Body of pancreas (tissue), 4 donors: ENCODE results near the gene UGT1A4. TPM values are rescaled to one million over a fixed set of nuclear protein-coding genes. Genes with fewer than 3 reads are reported as not detected.

Experiments
- ATAC-seq: fragments of 150-250 bp; one replicate; pipeline ENCODE4 v1.9.1; 2016
- DNase-seq, 4 donors: peaks; one replicate each; pipeline ENCODE4 v3.0.0-alpha.2; 2019
- H3K27ac ChIP-seq, 4 donors: fragments of 200-600 bp; sonication (generic); 1 replicate in 3 of 4; 2 replicates in 1 of 4; pipeline versions ENCODE4 v1.5.1 to v1.6.1; 2016 to 2019; ENCODE audit warnings: mild to moderate bottlenecking in 1 of 4, mixed read lengths in 1 of 4, moderate library complexity in 1 of 4
- H3K27me3 ChIP-seq, 2 donors: fragments of 200-600 bp; sonication (generic); one replicate each; pipeline ENCODE4 v1.6.0; 2016; ENCODE audit warnings: mild to moderate bottlenecking in 1 of 2
- H3K36me3 ChIP-seq, 2 donors: fragments of 200-600 bp; sonication (generic); replicated peaks in 1 of 2; 2 replicates each; pipeline ENCODE4 v1.5.1; 2016; ENCODE audit warnings: low read depth in 2 of 2; ENCODE audit not compliant: insufficient read depth in 1 of 2
- H3K4me1 ChIP-seq: fragments of 200-600 bp; sonication (generic); one replicate; pipeline ENCODE4 v1.6.0; 2016
- H3K4me3 ChIP-seq, 2 donors: fragments of 200-600 bp; sonication (generic); 1 replicate in 1 of 2; 2 replicates in 1 of 2; pipeline ENCODE4 v1.5.1; 2016 to 2019
- H3K9me3 ChIP-seq, 3 donors: fragments of 200-600 bp; sonication (generic); 1 replicate in 2 of 3; 2 replicates in 1 of 3; pipeline ENCODE4 v1.5.1; 2016
- POLR2A ChIP-seq, 3 donors: fragments of 450-650 bp; IDR thresholded peaks; one replicate each; pipeline ENCODE4 v1.6.1; 2016; ENCODE audit warnings: antibody characterized with exemption in 3 of 3, mild to moderate bottlenecking in 2 of 3
- WGBS, 2 donors: methylation state at CpG; one replicate each; pipeline ENCODE4 v1.1.5; 2017; 5-methylcytosine and 5-hydroxymethylcytosine counted together
- intact Hi-C: fragments of 100-400 bp; cut with DNase I; formaldehyde crosslinking; loops from one replicate; pipeline ENCODE4 v1.15.1; 2023
- total RNA-seq, 2 donors: library from RNA; depleted of rRNA; stranded (reverse); fragments of >200 nt; gene quantifications; one replicate each; pipeline ENCODE4 v1.1.0, GENCODE V29; 2016
- TF ChIP-seq, protein P1 (sequence below), 7 experiments: fragments of 450-650 bp in 4 of 7; fragments of 200-600 bp in 3 of 7; sonication (generic) in 3 of 7; IDR thresholded peaks; one replicate each; pipeline ENCODE4 v1.5.1; 2016 to 2019; ENCODE audit warnings: antibody characterized with exemption in 7 of 7

The UGT1A4 gene
- total RNA-seq, 2 donors from 2014 or later, result 3.3 TPM; not detected in 1

DNA sequence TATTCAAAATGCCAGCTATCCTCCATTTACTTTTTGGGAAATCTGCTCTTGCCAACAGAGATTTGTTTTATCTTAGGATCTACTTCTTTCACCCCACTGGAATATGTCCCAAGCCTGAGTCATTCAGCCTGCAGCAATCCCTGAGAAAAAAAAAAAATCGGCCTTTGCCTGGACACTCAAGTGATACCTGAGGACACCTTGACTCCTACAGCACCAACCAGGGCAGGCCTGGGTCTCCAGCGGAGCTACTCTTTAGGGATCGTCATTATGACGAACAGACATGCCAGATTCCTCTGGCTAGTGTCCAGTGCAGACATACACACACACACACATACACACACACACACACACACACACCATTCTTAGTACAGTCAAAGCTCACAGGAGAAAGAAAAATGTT, 28.1 kb upstream of the UGT1A4 start:
- Histone ChIP-seq H3K4me3 (no peak overlapping the region), H3K36me3 (no peaks in the 10 kb centered on the region), H3K27me3 (no peaks in the 10 kb centered on the region), H3K27ac (no peak overlapping the region), H3K9me3 (no peaks in the 10 kb centered on the region), H3K4me1 (peaks cover 17% of the 10 kb centered on the region)
- WGBS, 2 donors, result 56 to 78% methylated on average over 4 of the region's 4 CpGs
- no peak for TF ChIP-seq POLR2A (IDR thresholded peaks at IDR 0.05)
- TF ChIP-seq, protein P1, sequence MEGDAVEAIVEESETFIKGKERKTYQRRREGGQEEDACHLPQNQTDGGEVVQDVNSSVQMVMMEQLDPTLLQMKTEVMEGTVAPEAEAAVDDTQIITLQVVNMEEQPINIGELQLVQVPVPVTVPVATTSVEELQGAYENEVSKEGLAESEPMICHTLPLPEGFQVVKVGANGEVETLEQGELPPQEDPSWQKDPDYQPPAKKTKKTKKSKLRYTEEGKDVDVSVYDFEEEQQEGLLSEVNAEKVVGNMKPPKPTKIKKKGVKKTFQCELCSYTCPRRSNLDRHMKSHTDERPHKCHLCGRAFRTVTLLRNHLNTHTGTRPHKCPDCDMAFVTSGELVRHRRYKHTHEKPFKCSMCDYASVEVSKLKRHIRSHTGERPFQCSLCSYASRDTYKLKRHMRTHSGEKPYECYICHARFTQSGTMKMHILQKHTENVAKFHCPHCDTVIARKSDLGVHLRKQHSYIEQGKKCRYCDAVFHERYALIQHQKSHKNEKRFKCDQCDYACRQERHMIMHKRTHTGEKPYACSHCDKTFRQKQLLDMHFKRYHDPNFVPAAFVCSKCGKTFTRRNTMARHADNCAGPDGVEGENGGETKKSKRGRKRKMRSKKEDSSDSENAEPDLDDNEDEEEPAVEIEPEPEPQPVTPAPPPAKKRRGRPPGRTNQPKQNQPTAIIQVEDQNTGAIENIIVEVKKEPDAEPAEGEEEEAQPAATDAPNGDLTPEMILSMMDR (IDR thresholded peaks at IDR 0.05), result no peak
- ATAC-seq, result no peak
- intact Hi-C loops, result no loop called here
- no peak for DNase-seq

DNA sequence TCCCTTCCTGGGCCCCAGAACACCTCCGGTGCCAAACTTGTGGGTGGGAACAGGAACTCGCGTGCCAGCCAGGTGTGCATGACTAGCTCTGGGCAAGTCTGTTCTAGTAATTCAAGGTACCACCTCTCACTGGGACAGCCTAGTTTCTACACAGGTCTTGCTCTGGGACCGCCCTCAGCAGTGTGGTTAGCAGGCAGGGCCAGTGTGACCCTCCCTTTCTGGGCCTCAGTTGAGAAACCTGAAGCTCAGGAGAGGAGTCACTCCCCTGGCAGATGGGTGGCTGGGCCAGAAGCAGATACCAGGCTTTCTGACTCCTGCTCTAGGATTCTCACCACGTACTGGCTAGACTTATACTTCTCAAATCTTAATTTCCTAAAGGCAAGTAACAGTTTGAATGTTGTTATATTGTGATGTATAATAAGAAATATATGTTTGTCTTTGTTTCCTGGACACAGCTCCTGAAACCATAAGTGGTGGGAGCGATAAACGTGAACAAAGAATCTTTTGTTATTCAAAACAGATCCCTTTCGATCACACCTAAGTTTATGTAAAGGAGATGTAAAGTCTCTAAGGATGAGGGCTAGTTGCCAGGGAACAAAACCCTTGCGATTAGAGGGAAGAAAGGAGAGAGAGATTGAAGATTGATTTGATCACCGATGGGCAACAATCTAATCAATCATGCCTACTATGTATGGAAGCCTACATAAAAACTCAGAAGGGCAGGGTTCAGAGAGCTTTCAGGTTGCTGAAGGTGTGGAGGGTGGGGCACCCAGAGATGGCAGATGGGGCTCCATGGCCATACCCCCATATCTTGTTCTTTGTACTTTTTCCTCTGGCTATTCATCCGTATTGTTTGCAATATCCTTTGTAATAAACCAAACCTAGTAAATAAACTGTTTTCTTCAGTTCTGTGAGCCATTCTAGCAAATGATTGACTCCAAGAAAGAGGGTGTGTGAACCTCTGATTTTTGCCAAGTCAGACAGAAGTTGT, 26.8 kb upstream of the UGT1A4 start:
- H3K27ac ChIP-seq, result no peak overlapping the region
- H3K36me3 ChIP-seq, result no peaks in the 10 kb centered on the region
- H3K4me1 ChIP-seq, result peaks cover 17% of the 10 kb centered on the region
- no peaks in the 10 kb centered on the region for H3K27me3 ChIP-seq
- H3K9me3 ChIP-seq, result no peaks in the 10 kb centered on the region
- ATAC-seq (no peak), DNase-seq (no peak)
- 83 to 94% methylated on average over 9 to 11 of the region's 11 CpGs for WGBS, 2 donors
- H3K4me3 ChIP-seq, result no peak overlapping the region
- intact Hi-C loops, result no loop called here
- TF ChIP-seq, protein P1 (IDR thresholded peaks at IDR 0.05), result no peak
- no peak for TF ChIP-seq POLR2A (IDR thresholded peaks at IDR 0.05)

DNA sequence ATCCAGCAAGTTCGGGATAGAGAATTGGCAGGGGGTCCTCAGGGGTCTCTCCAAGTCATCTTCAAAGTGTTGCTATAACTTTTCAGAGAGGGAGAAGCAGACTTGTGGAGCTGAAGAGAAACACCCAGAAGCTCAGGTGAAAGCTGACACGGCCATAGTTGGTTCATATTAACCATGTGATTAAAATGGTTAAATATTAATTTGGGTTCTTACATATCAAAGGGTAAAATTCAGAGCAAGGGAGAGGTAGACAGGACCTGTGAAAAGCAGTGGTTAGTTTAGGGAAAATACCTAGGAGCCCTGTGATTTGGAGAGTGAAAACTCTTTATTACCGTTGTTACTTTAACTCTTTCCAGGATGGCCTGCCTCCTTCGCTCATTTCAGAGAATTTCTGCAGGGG, 25.9 kb upstream of the UGT1A4 start, which contains the start of gene UGT1A6:
UGT1A6 (plus strand) TSS at position 243 of the 400 bp plus-strand sequence; CDS start at position 358, 115 bp downstream.
- H3K27ac ChIP-seq, result no peak within 1 kb of the TSS
- intact Hi-C loops, result no loop called here
- H3K4me3 ChIP-seq, result no peak within 1 kb of the TSS
- H3K9me3 ChIP-seq, result no peaks in the 10 kb centered on the region
- TF ChIP-seq, protein P1 (IDR thresholded peaks at IDR 0.05), result no peak
- no peak for TF ChIP-seq POLR2A (IDR thresholded peaks at IDR 0.05)
- DNase-seq (peak in 1 of 4 donors; percentile 41), ATAC-seq (peak; percentile 86)
- peaks cover 17% of the 10 kb centered on the region for H3K4me1 ChIP-seq
- H3K27me3 ChIP-seq, result no peaks in the 10 kb centered on the region
- no peaks in the 10 kb centered on the region for H3K36me3 ChIP-seq
- whole genome bisulfite sequencing, 2 donors, result 48 to 50% methylated on average over 4 of the region's 4 CpGs

DNA sequence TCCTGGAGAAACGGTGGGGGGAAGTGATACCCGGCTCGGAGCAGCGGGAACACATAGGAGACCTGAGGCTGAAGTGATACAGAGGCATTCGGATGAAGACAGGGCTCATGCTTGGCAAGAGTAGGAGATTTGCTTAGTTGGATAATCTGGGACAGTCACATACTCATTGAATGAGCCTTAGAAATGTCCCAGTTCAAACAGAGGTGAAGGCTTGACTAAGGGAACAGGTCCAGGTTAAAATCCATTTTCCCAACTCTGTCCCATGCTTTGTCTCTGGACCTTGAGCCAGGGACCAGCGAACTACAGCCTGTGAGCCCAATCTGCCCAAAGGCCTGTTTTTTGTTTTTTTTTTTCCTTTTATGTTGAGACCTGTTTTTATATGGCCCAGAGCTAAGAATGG, 24.6 kb upstream of the UGT1A4 start:
- no peak for TF ChIP-seq POLR2A (IDR thresholded peaks at IDR 0.05)
- TF ChIP-seq, protein P1 (IDR thresholded peaks at IDR 0.05), result no peak
- Histone ChIP-seq H3K9me3 (no peaks in the 10 kb centered on the region), H3K36me3 (no peaks in the 10 kb centered on the region), H3K27ac (no peak overlapping the region), H3K4me3 (no peak overlapping the region), H3K4me1 (peaks cover 17% of the 10 kb centered on the region), H3K27me3 (no peaks in the 10 kb centered on the region)
- WGBS, 2 donors, result 74 to 80% methylated on average over 6 of the region's 6 CpGs
- intact Hi-C loops, result no loop called here
- DNase-seq (no peak), ATAC-seq (no peak)
